ENCODE data around the gene GTF2H1.

- no peak for TF ChIP-seq CTCF (IDR thresholded peaks at IDR 0.05)
- no peak for TF ChIP-seq POLR2AphosphoS5 (IDR thresholded peaks at IDR 0.05)
- no peak for TF ChIP-seq POLR2A (IDR thresholded peaks at IDR 0.05)
These were observed 39.7 kb upstream of the GTF2H1 start for GRCh38 chr11:18282626-18283025.

Measured in transverse colon (tissue), 4 donors.